ENCODE measurements around the gene URB2.

GRCh38 chr1:229650045-229650444 is 24.0 kb downstream of the URB2 start:
- no peak for TF ChIP-seq EP300 (IDR thresholded peaks at IDR 0.05; ENCODE audit: low read depth)
- no peak for TF ChIP-seq POLR2A (IDR thresholded peaks at IDR 0.05)
- TF ChIP-seq POLR2AphosphoS5 (IDR thresholded peaks at IDR 0.05): no peak
